Rectal smooth muscle tissue (tissue), 1 donor: ENCODE results near the gene HCK.

Experiments used
- H3K27ac ChIP-seq: one replicate; pipeline ENCODE4 v1.7.0; 2013; ENCODE audit warnings: low read depth, low read length, inconsistent platforms
- H3K27me3 ChIP-seq: one replicate; pipeline ENCODE4 v1.7.0; 2013; ENCODE audit warnings: low read length; ENCODE audit not compliant: control insufficient read depth, insufficient read depth
- H3K36me3 ChIP-seq: one replicate; pipeline ENCODE4 v1.7.0; 2013; ENCODE audit warnings: low read length; ENCODE audit not compliant: control insufficient read depth, insufficient read depth
- H3K4me1 ChIP-seq: one replicate; pipeline ENCODE4 v1.7.0; 2013; ENCODE audit warnings: low read length; ENCODE audit not compliant: control insufficient read depth, insufficient read depth
- H3K4me3 ChIP-seq: one replicate; pipeline ENCODE4 v1.7.0; 2013; ENCODE audit warnings: low read length
- H3K9ac ChIP-seq: one replicate; pipeline ENCODE4 v1.7.0; 2013; ENCODE audit warnings: low read length

HCK gene

DNA sequence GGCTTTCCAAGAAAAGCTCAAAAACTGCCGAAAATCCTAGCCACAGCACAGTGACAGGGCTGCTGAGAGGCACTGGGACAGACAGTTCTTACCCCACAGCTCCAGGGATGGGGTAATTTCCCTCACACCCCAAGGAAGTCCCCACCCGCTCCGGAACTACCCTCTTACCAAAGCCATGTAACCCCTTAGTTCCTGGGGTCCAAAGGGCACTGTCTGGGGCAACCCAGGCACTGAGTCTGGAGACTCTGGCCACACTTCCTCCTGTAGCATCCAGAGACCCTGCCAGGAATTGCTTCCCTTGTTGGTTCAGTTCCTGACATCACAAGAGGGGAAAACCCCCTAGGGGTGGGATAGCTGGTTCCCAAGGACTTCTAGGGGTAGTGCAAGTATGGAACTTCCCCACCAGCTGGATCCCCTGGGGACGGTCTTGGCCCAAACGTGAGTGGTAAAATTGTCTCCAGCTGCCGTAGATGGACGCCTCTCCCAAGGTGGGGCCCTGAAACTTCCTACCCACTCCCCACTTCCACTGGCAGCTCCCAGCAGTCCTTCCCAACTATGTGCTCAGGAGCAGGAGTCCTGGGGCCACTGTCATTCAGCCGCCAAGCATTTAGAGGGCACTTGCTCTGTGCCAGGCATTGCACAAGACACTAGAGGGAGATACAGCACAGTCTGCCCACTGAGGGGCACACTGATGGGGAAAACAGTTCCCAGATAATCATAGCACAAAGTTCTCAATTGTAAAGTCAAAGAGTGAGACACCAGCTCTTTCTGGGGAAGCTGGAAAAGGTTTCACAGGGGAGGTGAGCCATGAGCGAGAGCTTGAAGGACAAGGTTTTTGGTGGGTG lies 17.2 kb upstream of the HCK start:
- Histone ChIP-seq H3K27me3 (peaks cover 2% of the 10 kb centered on the region), H3K4me1 (no peaks in the 10 kb centered on the region), H3K4me3 (no peak overlapping the region), H3K27ac (no peak overlapping the region), H3K9ac (no peak overlapping the region), H3K36me3 (no peaks in the 10 kb centered on the region)

DNA sequence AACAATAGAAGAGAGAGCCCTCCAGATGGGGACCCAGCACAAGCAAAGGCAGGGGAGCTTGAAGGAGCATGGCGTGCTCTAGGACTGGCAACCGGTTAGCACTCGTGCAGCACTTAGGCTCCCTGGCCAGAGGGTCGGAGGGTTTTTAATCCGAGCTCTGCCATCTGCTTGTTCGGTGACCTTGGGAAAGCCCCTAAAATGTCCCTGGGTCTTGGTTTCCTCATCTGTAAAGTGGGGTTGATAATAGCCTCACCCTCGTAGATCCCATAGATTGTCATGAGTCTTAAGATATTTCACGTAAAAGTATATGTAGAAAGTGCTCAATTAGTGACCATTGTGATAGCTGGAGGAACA lies 16.6 kb upstream of the HCK start:
- H3K4me1 ChIP-seq = no peaks in the 10 kb centered on the region
- H3K27ac ChIP-seq = no peak overlapping the region
- H3K36me3 ChIP-seq = no peaks in the 10 kb centered on the region
- peaks cover 2% of the 10 kb centered on the region for H3K27me3 ChIP-seq
- H3K4me3 ChIP-seq = no peak overlapping the region
- no peak overlapping the region for H3K9ac ChIP-seq

DNA sequence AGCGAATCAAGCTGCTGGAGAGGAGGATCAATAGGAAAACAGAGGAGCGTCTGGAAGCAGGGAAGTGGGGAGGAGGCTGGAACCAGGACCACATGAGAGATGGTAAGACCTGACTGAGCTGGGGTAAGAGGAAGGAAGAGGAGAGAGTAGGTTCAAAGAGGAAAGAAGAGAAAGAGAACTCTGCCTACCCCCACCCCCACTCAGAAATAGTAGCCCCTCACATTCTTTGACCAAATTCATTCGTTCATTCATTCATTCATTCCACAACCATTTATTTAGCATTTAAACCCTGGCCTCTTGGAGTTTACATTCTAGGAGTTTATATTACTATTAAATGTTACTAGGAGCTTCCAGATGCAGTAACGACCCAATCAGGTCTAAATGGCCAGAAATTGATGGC lies 15.8 kb upstream of the HCK start:
- H3K4me1 ChIP-seq = no peaks in the 10 kb centered on the region
- H3K36me3 ChIP-seq = no peaks in the 10 kb centered on the region
- H3K4me3 ChIP-seq = no peak overlapping the region
- H3K9ac ChIP-seq = no peak overlapping the region
- peaks cover 2% of the 10 kb centered on the region for H3K27me3 ChIP-seq
- H3K27ac ChIP-seq = no peak overlapping the region

DNA sequence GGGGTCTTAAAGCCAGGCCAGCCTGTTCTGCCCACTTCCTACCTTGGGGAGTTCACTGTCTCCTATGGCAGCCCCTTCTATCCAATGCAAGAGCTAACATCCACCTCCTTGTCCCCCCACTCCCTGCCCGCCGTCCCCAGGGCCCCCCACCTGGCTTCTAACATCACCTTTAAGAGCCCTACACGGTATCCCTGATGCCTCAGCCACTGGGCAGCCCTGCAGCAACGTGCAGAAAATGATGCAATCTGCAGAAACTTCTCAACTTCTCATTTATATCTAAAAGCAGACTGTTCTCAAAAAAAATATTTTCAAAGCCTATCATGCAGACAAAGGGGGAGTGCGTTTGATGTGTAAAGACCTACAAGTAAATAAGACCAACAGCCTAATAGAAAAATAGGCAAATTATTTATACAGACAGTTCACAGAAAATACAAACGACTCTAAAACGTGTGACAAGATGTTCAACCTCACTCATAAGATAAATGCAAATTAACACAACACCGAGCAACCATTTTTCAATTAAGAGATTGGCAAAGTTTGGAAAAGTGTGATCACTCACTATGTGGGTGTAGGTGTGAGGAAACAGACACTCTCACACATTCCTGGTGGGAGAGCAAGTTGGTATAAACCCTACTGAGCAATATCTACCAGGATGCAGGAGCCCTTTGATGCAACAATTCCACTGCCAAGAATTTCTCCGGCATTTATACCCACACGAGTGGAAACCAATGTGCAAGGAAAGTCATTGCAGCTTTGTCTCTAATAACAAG lies 15.1 kb upstream of the HCK start:
- Histone ChIP-seq H3K27ac (no peak overlapping the region), H3K36me3 (no peaks in the 10 kb centered on the region), H3K4me1 (no peaks in the 10 kb centered on the region), H3K27me3 (peaks cover 2% of the 10 kb centered on the region), H3K4me3 (no peak overlapping the region), H3K9ac (no peak overlapping the region)

DNA sequence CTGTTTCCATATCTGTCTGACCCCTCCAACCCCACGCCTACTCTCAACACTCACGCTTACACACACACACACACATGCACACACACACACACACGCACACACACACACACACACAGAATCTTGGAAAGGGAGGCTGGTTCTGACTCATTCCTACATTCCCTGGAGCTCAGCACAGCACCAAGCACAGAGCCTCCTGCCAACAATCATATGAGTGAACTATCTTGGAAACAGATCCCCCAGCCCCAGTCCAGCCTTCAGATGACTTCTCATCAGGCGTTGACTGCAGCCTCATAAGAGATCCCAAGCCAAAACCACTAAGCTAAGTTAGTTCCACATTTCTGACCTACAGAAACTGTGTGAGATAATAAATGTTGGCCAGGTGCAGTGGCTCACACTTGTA lies 14.1 kb upstream of the HCK start:
- no peak overlapping the region for H3K27ac ChIP-seq
- peaks cover 2% of the 10 kb centered on the region for H3K27me3 ChIP-seq
- no peak overlapping the region for H3K9ac ChIP-seq
- no peaks in the 10 kb centered on the region for H3K4me1 ChIP-seq
- H3K36me3 ChIP-seq = no peaks in the 10 kb centered on the region
- no peak overlapping the region for H3K4me3 ChIP-seq

DNA sequence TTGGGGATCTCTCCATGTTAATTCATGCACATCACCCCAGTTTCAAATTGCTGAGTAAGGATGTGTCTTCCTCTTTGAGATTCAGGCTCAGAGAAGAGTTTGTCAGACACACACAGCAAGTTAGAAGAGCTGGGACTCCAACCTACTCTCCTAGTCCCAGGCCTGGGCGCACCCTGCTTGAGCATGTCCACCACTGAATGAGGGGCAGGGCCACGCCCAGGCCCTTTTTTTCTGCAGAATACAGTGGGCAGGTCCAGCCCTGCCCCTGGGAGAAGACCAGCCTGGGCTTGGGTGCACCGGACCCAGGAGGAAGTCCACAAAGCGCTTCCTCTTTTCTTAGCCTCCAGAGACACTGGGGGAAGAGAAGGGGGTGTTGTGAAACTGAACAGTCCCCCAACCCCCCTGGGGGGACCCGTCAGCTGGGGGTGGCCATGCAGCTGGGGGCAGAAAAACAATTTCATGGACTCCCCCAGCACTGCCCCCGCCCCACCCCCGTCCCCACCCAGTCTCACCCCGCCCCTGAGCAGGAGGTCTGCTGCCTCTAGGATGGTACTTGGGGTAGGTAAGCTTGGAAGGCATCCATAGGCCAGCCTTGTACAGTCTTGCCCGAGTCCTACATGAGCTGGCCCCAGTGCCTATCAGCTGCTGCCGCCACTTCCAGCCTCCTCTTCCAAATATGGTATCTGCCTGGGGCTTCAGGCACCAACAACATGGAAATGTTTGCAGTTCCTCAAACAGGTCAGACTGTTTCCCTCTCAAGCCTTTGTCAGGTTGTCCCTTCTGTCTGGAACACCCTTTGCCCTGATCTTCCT lies 11.7 kb upstream of the HCK start:
- Histone ChIP-seq H3K4me1 (no peaks in the 10 kb centered on the region), H3K36me3 (no peaks in the 10 kb centered on the region), H3K27ac (no peak overlapping the region)

DNA sequence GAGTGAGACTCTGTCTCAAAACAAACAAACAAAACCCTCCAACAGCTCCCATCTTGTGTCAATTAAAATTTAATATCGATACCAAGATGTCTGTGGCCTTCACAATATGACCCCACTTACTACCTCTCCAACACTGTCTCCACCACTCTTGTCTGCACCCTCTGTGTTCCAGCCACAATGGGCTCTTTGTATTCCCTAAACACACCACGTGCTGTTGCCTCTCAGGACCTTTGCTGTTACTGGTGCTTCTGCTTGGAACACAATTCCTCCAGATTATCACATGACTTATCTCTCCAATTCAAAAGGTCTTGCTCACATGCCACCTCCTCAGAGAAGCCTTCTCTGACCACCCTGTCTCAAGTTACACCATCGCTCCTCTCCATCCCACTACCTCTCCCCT lies 6.0 kb upstream of the HCK start:
- no peaks in the 10 kb centered on the region for H3K4me1 ChIP-seq
- no peak overlapping the region for H3K27ac ChIP-seq
- H3K4me3 ChIP-seq = no peak overlapping the region
- H3K9ac ChIP-seq = no peak overlapping the region
- no peaks in the 10 kb centered on the region for H3K36me3 ChIP-seq
- peaks cover 3% of the 10 kb centered on the region for H3K27me3 ChIP-seq

More for the DNA sequence above, 11.7 kb upstream of the HCK start:
- H3K9ac ChIP-seq = no peak overlapping the region
- no peak overlapping the region for H3K4me3 ChIP-seq
- no peaks in the 10 kb centered on the region for H3K27me3 ChIP-seq

DNA sequence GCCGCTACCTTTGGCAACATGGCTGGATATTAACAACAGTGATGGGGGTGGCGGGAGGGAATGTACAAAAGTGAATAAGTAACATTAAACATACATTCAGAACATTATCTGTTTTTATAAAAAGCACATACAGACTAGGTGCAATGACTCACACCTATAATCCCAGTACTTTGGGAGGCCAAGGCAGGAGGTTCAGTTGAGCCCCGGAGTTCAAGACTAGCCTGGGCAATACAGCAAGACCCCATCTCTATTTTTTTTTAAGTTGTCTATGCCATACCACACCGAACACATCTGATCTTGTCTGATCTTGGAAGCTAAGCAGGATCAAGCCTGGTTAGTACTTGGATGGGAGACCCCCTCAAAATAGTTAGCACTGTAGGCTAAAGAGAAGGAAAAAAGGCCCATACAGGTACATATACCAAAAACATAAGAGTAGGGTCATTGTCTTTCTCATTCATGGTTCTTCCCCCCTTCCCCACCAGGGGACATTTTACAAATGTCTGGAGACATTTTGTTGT lies 1.7 kb upstream of the HCK start:
- no peak overlapping the region for H3K4me3 ChIP-seq
- H3K9ac ChIP-seq = no peak overlapping the region
- no peak overlapping the region for H3K27ac ChIP-seq
- H3K4me1 ChIP-seq = no peaks in the 10 kb centered on the region
- H3K36me3 ChIP-seq = no peaks in the 10 kb centered on the region
- peaks cover 14% of the 10 kb centered on the region for H3K27me3 ChIP-seq

DNA sequence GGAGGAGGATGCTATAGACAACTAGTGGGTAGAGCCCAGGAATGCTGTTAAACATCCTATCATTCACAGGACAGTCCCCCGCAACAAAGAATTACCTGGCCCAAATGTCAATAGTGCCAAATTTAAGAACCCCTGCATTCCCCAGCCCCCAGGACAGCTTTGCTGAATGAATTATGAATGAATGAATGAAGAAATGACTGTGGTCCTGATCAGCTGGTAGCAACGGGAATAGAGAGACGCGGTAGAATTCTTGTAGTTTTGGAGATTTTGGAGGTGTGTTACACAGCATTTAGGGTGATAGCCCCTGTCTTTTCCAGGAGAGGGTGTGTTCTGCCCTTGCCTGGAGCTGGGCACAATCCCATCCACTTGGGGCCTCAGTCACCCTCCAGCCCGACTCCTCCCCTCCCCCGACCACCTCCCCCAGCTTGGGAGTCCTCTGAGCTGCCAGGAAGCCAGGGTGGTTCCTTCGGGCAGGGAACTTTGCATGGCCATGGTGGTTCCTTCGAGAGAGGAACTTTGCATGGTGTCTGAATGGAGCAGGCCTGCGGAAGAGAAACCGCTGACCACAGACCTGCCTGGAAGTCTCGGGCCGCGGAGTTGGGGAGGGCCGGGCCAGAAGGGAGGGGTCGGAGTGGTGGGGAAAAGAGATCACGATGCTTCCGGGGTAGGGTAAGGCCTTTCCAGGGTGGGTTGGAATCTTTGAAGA lies 1.0 kb upstream of the HCK start:
- no peak overlapping the region for H3K27ac ChIP-seq
- no peaks in the 10 kb centered on the region for H3K36me3 ChIP-seq
- H3K9ac ChIP-seq = no peak overlapping the region
- H3K27me3 ChIP-seq = peaks cover 14% of the 10 kb centered on the region
- no peak overlapping the region for H3K4me3 ChIP-seq
- no peaks in the 10 kb centered on the region for H3K4me1 ChIP-seq

DNA sequence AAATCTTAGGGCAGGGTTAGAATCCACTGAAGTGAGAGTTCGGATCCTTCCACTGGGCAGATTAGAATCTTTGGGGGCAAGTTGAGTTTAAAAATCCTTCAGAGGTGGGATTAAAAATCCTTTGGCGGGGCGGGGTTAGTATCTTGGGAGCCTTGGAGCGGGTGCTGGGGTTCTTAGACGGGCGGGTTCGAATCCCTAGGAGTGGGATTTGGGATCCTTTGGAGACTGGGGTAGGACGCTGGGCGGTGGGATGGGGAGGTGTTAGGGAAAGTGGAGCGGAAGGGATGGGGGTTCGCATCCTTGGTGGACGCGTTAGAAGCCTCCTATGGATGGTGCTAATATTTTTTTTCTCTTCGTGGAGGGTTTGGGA lies 337 bp upstream of the HCK start:
- Histone ChIP-seq H3K36me3 (no peaks in the 10 kb centered on the region), H3K4me3 (peak overlapping the region; percentile 9), H3K4me1 (no peaks in the 10 kb centered on the region), H3K9ac (no peak overlapping the region), H3K27me3 (peaks cover 14% of the 10 kb centered on the region), H3K27ac (peak overlapping the region; percentile 19)

DNA sequence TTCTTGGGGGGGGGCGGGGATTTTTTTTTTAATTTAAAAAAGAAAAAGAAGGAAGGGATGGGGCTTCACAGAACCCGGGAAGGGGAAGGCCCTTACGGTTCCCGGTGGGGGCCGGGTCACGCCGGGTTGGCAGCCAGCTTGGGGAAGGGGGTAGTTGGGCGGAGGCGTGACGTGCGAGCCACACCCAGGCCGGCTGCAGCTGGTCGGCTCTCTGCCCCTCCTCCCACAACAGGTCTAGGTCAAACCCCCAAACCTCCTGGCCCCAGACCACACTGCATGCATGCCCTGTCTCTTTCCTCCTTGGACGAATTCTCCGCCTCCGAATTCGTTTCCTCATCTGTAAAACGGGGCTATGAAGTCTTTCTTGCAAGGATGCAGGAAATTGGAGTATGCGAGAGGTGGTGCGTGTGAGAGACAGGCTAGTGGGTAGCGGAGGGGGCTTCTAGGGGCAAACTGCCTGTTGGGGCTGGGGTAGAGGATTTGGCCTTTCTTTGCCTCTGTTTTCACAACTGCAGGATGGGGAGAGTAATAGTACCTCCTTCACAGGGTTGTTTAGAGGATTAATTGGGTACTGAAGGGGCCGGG lies 828 bp downstream of the HCK start:
- no peak overlapping the region for H3K9ac ChIP-seq

More for the DNA sequence above, 828 bp downstream of the HCK start:
- Histone ChIP-seq H3K36me3 (no peaks in the 10 kb centered on the region), H3K27ac (no peak overlapping the region), H3K27me3 (peaks cover 14% of the 10 kb centered on the region), H3K4me3 (peak overlapping the region; percentile 14), H3K4me1 (no peaks in the 10 kb centered on the region)
